K562 (cell line): ENCODE measurements around the gene HLA-F. TPM values are rescaled to one million over a fixed set of nuclear protein-coding genes. Genes with fewer than 3 reads are reported as not detected.

Experiments
- ATAC-seq: fragments of 200-7000 bp; cut with Tn5 transposase; 3 replicates; pipeline ENCODE4 v1.9.1; 2020; ENCODE audit warnings: moderate library complexity
- BruUV-seq: library from RNA; stranded (reverse); fragments of 400-500 nt; replicated peaks from 2 replicates; lab custom pipeline; 2021; lab: Mats Ljungman, UMichigan
- CTCF ChIA-PET: fragments of 300-600 bp; formaldehyde crosslinking; extraction: SDS; loops from one replicate; lab custom pipeline; 2021; ENCODE audit warnings: low intra/inter-chr PET ratio; lab: Yijun Ruan, JAX
- POLR2A ChIA-PET: fragments of 300-600, 350-650 bp; sonication (Branson Sonifier 250); formaldehyde crosslinking; extraction: SDS; loops from one replicate; lab custom pipeline; 2021; ENCODE audit warnings: antibody characterized with exemption, inconsistent platforms; lab: Yijun Ruan, JAX
- DNase-seq, 4 experiments: peaks; one replicate each; pipeline versions ENCODE4 v3.0.0 to v3.0.0-alpha.2; 2011 to 2018; ENCODE audit warnings: low spot score in 3 of 4, mixed read lengths in 3 of 4; ENCODE audit errors: extremely low read depth in 1 of 4
- FAIRE-seq: peaks from 2 replicates; lab custom pipeline; 2011; peaks lifted over from hg19 to GRCh38; lab: Jason Lieb, UNC
- H2AFZ ChIP-seq: 2 replicates; pipeline ENCODE4 v1.6.0; 2011; ENCODE audit warnings: low read depth, low read length, control low read depth, inconsistent platforms
- H3K27ac ChIP-seq: fragments of 200-600 bp; 3 replicates; pipeline ENCODE4 v1.8.0; 2011; ENCODE audit warnings: low read depth, mild to moderate bottlenecking, control low read depth, inconsistent platforms, low read length, moderate library complexity, mixed read lengths; ENCODE audit errors: extremely low read depth
- H3K27me3 ChIP-seq, 2 experiments: fragments of 300-600 bp in 1 of 2; 2 replicates in 1 of 2; 3 replicates in 1 of 2; pipeline versions ENCODE4 v1.6.0 to v1.8.0; 2011; ENCODE audit warnings: inconsistent platforms in 2 of 2, low read length in 2 of 2, mild to moderate bottlenecking in 1 of 2, mixed read lengths in 1 of 2, moderate library complexity in 1 of 2; ENCODE audit not compliant: control insufficient read depth in 2 of 2, insufficient read depth in 2 of 2
- H3K36me3 ChIP-seq: fragments of 300-600 bp; 3 replicates; pipeline ENCODE4 v1.8.0; 2011; ENCODE audit warnings: mild to moderate bottlenecking, low read length, inconsistent platforms; ENCODE audit not compliant: control insufficient read depth, insufficient read depth
- H3K4me1 ChIP-seq, 2 experiments: fragments of 200-600 bp in 1 of 2; replicated peaks in 1 of 2; 2 replicates in 1 of 2; 3 replicates in 1 of 2; pipeline versions ENCODE4 v1.5.1 to v1.8.0; 2011; ENCODE audit warnings: inconsistent platforms in 2 of 2, low read length in 2 of 2, mild to moderate bottlenecking in 1 of 2, mixed read lengths in 1 of 2, moderate library complexity in 1 of 2; ENCODE audit not compliant: control insufficient read depth in 2 of 2, insufficient read depth in 2 of 2
- H3K4me2 ChIP-seq: 2 replicates; pipeline ENCODE4 v1.6.1; 2011; ENCODE audit warnings: low read length, control low read depth, inconsistent platforms, mixed read lengths; ENCODE audit not compliant: insufficient read depth
- H3K4me3 ChIP-seq: fragments of 200-600 bp; sonication (generic), shearing (Covaris generic); 2 replicates; pipeline ENCODE4 v1.5.1; 2016; ENCODE audit warnings: control low read depth, inconsistent platforms
- H3K79me2 ChIP-seq: fragments of 200-600 bp; 3 replicates; pipeline ENCODE4 v1.8.0; 2011; ENCODE audit warnings: low read length, inconsistent platforms; ENCODE audit not compliant: control insufficient read depth, insufficient read depth
- H3K9ac ChIP-seq, 2 experiments: 2 replicates each; pipeline versions ENCODE4 v1.6.0 to v1.6.1; 2011; ENCODE audit warnings: low read depth in 2 of 2, low read length in 2 of 2, control low read depth in 1 of 2, inconsistent platforms in 1 of 2, mild to moderate bottlenecking in 1 of 2, mixed read lengths in 1 of 2; ENCODE audit not compliant: insufficient read depth in 1 of 2
- H3K9me1 ChIP-seq: one replicate; pipeline ENCODE4 v1.6.0; 2011; ENCODE audit warnings: inconsistent platforms, mild to moderate bottlenecking, low read length, moderate library complexity; ENCODE audit not compliant: control insufficient read depth, insufficient read depth
- H3K9me3 ChIP-seq: replicated peaks from 2 replicates; pipeline ENCODE4 v1.5.1; 2011; ENCODE audit warnings: low read depth, low read length, inconsistent platforms; ENCODE audit not compliant: control insufficient read depth, insufficient read depth
- H4K20me1 ChIP-seq: replicated peaks from 2 replicates; pipeline ENCODE4 v1.6.1; 2011; ENCODE audit warnings: low read length, inconsistent platforms, mixed read lengths; ENCODE audit not compliant: control insufficient read depth, insufficient read depth
- BRD4 ChIP-seq: fragments of 200-600 bp; sonication (generic); IDR thresholded peaks from 2 replicates; pipeline ENCODE4 v1.6.1; 2017; ENCODE audit warnings: inconsistent platforms
- CBFB ChIP-seq: sonication (generic); formaldehyde crosslinking; IDR thresholded peaks from 2 replicates; pipeline ENCODE4 v1.4.0; 2020; ENCODE audit warnings: mild to moderate bottlenecking, missing genetic modification reagents
- CHD1 ChIP-seq: fragments of 200-600 bp; sonication (generic); IDR thresholded peaks from one replicate; pipeline ENCODE4 v1.6.1; 2012; ENCODE audit warnings: mild to moderate bottlenecking, moderate library complexity, low read length, inconsistent platforms
- NFYB ChIP-seq: IDR thresholded peaks from 2 replicates; pipeline ENCODE4 v1.6.1; 2011; ENCODE audit warnings: mild to moderate bottlenecking, moderate library complexity; ENCODE audit not compliant: insufficient read length; ENCODE audit errors: extremely low read depth
- SIN3B ChIP-seq: fragments of 450-650 bp; IDR thresholded peaks from 2 replicates; pipeline ENCODE4 v1.6.1; 2017; ENCODE audit warnings: low read depth, mild to moderate bottlenecking, moderate library complexity
- SLC30A9 ChIP-seq: fragments of 250-450 bp; sonication (Bioruptor Pico); IDR thresholded peaks from 2 replicates; pipeline ENCODE4 v1.8.0; 2022; ENCODE audit warnings: mild to moderate bottlenecking, moderate library complexity
- WGBS: fragments of 100-300 bp; shearing (Covaris generic); methylation state at CpG from one replicate; pipeline ENCODE4 v1.1.6; 2016; ENCODE audit warnings: low coverage, mixed read lengths; ENCODE audit not compliant: insufficient coverage; ENCODE audit errors: missing lambda C conversion rate; 5-methylcytosine and 5-hydroxymethylcytosine counted together
- in situ Hi-C: fragments of 300-500 bp; cut with MboI; formaldehyde crosslinking; loops from 4 replicates; pipeline ENCODE4 v1.15.0; 2018; ENCODE audit warnings: inconsistent platforms, mixed read lengths
- intact Hi-C: fragments of 100-400 bp; cut with micrococcal nuclease; formaldehyde crosslinking; loops from 2 replicates; pipeline ENCODE4 v1.14.2; 2022
- polyA plus RNA-seq, 8 experiments: library from polyadenylated mRNA; depleted of rRNA in 4 of 8; stranded (reverse) in 5 of 8; unstranded in 3 of 8; fragments of >200 nt; fragmentation: Nextera tagmentation in 2 of 8; fragmentation: Illumina TruSeq in 1 of 8; extraction: Ambion mirVana in 2 of 8; extraction: Trizol in 1 of 8; gene quantifications; 2 replicates each; pipeline versions ENCODE4 v1.2.1 to v1.2.3, GENCODE V29; 2011 to 2014; ENCODE audit warnings: inconsistent platforms in 1 of 8, missing spikeins in 1 of 8
- total RNA-seq, 7 experiments: library from RNA; depleted of rRNA in 6 of 7; stranded (reverse); fragments of >200 nt in 6 of 7; fragmentation: Illumina TruSeq in 2 of 7; extraction: Trizol in 2 of 7; gene quantifications; 2 replicates each; pipeline versions ENCODE4 v1.2.1 to v1.2.3, GENCODE V29; 2011 to 2021; ENCODE audit warnings: low replicate concordance in 1 of 7
- TF ChIP-seq, protein P1 (sequence below): fragments of 150-350 bp; IDR thresholded peaks from 2 replicates; pipeline ENCODE4 v1.6.1; 2014; ENCODE audit warnings: low read depth, mild to moderate bottlenecking, low read length, borderline replicate concordance
- TF ChIP-seq, protein P2 (sequence below): fragments of 450-650 bp; IDR thresholded peaks from 2 replicates; pipeline ENCODE4 v1.6.1; 2016; ENCODE audit warnings: mild to moderate bottlenecking, moderate library complexity

HLA-F gene
- total and polyA plus RNA-seq, 9 of the 15 experiments (the other 6 are each of a cell fraction or from before 2014, with no cell fraction given), result 0.40 to 0.76 (median 0.46) TPM; not detected in 6

DNA sequence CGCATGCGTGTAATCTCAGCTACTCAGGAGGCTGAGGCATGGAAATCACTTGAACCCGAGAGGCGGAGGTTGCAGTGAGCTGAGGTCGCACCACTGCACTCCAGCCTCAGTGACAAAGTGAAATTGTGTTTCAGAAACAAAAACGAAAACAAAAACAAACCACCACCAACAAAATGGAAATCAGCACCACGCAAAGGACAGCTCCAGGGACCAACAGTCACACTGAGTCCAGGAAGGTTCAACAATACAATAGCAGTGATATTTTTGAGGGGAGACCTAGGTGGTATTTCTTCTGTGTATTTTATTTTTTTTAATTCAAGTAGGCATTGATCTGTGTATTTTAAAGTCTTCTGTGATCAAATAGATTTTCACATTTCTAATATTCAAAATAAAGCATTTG, 9.8 kb downstream of the HLA-F start:
- FAIRE-seq, result no peak
- ATAC-seq, result no peak
- H3K9me1 ChIP-seq, result no peaks in the 10 kb centered on the region
- H2AFZ ChIP-seq, result no peak overlapping the region
- H3K4me3 ChIP-seq, result no peak overlapping the region
- in situ Hi-C loops, result loop anchor here (10.0 to 25.0 kb wide), 2 partner anchors 104 to 272 kb away; partner anchors contain the start of gene HLA-G
- H3K9me3 ChIP-seq, result no peaks in the 10 kb centered on the region; the same call in 1 of the 2 replicates
- H3K79me2 ChIP-seq, result no peaks in the 10 kb centered on the region
- DNase-seq, result no peak
- no peak overlapping the region for H3K9ac ChIP-seq
- intact Hi-C loops, result loop anchor here (10.0 kb wide), 1 partner anchor 282 kb away; no protein-coding TSS in a partner anchor
- no TSS peak for BruUV-seq
- peaks cover 0 to 11% of the 10 kb centered on the region in 2 experiments; a peak in 2 of 5 replicates for H3K27me3 ChIP-seq
- CTCF ChIA-PET, result no interaction called here
- POLR2A ChIA-PET, result interaction anchor here (0.6 kb wide), 1 partner anchor 93 kb away, joined by 4 read pairs; no protein-coding TSS in a partner anchor
- H4K20me1 ChIP-seq, result no peaks in the 10 kb centered on the region
- H3K4me1 ChIP-seq, result no peaks in the 10 kb centered on the region
- no peak overlapping the region for H3K4me2 ChIP-seq
- no peak overlapping the region for H3K27ac ChIP-seq
- 3% methylated on average over 7 of the region's 7 CpGs for WGBS
- H3K36me3 ChIP-seq, result no peaks in the 10 kb centered on the region
- TF ChIP-seq CHD1, result no peak
- TF ChIP-seq SLC30A9 (CRISPR knock-in tag), result no peak
- TF ChIP-seq, protein P1, sequence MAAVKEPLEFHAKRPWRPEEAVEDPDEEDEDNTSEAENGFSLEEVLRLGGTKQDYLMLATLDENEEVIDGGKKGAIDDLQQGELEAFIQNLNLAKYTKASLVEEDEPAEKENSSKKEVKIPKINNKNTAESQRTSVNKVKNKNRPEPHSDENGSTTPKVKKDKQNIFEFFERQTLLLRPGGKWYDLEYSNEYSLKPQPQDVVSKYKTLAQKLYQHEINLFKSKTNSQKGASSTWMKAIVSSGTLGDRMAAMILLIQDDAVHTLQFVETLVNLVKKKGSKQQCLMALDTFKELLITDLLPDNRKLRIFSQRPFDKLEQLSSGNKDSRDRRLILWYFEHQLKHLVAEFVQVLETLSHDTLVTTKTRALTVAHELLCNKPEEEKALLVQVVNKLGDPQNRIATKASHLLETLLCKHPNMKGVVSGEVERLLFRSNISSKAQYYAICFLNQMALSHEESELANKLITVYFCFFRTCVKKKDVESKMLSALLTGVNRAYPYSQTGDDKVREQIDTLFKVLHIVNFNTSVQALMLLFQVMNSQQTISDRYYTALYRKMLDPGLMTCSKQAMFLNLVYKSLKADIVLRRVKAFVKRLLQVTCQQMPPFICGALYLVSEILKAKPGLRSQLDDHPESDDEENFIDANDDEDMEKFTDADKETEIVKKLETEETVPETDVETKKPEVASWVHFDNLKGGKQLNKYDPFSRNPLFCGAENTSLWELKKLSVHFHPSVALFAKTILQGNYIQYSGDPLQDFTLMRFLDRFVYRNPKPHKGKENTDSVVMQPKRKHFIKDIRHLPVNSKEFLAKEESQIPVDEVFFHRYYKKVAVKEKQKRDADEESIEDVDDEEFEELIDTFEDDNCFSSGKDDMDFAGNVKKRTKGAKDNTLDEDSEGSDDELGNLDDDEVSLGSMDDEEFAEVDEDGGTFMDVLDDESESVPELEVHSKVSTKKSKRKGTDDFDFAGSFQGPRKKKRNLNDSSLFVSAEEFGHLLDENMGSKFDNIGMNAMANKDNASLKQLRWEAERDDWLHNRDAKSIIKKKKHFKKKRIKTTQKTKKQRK, result no peak
- no peak for TF ChIP-seq SIN3B
- TF ChIP-seq, protein P2, sequence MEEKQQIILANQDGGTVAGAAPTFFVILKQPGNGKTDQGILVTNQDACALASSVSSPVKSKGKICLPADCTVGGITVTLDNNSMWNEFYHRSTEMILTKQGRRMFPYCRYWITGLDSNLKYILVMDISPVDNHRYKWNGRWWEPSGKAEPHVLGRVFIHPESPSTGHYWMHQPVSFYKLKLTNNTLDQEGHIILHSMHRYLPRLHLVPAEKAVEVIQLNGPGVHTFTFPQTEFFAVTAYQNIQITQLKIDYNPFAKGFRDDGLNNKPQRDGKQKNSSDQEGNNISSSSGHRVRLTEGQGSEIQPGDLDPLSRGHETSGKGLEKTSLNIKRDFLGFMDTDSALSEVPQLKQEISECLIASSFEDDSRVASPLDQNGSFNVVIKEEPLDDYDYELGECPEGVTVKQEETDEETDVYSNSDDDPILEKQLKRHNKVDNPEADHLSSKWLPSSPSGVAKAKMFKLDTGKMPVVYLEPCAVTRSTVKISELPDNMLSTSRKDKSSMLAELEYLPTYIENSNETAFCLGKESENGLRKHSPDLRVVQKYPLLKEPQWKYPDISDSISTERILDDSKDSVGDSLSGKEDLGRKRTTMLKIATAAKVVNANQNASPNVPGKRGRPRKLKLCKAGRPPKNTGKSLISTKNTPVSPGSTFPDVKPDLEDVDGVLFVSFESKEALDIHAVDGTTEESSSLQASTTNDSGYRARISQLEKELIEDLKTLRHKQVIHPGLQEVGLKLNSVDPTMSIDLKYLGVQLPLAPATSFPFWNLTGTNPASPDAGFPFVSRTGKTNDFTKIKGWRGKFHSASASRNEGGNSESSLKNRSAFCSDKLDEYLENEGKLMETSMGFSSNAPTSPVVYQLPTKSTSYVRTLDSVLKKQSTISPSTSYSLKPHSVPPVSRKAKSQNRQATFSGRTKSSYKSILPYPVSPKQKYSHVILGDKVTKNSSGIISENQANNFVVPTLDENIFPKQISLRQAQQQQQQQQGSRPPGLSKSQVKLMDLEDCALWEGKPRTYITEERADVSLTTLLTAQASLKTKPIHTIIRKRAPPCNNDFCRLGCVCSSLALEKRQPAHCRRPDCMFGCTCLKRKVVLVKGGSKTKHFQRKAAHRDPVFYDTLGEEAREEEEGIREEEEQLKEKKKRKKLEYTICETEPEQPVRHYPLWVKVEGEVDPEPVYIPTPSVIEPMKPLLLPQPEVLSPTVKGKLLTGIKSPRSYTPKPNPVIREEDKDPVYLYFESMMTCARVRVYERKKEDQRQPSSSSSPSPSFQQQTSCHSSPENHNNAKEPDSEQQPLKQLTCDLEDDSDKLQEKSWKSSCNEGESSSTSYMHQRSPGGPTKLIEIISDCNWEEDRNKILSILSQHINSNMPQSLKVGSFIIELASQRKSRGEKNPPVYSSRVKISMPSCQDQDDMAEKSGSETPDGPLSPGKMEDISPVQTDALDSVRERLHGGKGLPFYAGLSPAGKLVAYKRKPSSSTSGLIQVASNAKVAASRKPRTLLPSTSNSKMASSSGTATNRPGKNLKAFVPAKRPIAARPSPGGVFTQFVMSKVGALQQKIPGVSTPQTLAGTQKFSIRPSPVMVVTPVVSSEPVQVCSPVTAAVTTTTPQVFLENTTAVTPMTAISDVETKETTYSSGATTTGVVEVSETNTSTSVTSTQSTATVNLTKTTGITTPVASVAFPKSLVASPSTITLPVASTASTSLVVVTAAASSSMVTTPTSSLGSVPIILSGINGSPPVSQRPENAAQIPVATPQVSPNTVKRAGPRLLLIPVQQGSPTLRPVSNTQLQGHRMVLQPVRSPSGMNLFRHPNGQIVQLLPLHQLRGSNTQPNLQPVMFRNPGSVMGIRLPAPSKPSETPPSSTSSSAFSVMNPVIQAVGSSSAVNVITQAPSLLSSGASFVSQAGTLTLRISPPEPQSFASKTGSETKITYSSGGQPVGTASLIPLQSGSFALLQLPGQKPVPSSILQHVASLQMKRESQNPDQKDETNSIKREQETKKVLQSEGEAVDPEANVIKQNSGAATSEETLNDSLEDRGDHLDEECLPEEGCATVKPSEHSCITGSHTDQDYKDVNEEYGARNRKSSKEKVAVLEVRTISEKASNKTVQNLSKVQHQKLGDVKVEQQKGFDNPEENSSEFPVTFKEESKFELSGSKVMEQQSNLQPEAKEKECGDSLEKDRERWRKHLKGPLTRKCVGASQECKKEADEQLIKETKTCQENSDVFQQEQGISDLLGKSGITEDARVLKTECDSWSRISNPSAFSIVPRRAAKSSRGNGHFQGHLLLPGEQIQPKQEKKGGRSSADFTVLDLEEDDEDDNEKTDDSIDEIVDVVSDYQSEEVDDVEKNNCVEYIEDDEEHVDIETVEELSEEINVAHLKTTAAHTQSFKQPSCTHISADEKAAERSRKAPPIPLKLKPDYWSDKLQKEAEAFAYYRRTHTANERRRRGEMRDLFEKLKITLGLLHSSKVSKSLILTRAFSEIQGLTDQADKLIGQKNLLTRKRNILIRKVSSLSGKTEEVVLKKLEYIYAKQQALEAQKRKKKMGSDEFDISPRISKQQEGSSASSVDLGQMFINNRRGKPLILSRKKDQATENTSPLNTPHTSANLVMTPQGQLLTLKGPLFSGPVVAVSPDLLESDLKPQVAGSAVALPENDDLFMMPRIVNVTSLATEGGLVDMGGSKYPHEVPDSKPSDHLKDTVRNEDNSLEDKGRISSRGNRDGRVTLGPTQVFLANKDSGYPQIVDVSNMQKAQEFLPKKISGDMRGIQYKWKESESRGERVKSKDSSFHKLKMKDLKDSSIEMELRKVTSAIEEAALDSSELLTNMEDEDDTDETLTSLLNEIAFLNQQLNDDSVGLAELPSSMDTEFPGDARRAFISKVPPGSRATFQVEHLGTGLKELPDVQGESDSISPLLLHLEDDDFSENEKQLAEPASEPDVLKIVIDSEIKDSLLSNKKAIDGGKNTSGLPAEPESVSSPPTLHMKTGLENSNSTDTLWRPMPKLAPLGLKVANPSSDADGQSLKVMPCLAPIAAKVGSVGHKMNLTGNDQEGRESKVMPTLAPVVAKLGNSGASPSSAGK, result no peak
- no peak for TF ChIP-seq CBFB (CRISPR knock-in tag)
- no peak for TF ChIP-seq BRD4
- no peak for TF ChIP-seq NFYB
